ENCODE data around the gene DBF4B. TPM values are rescaled to one million over a fixed set of nuclear protein-coding genes. Genes with fewer than 3 reads are reported as not detected.

The DBF4B gene
- 22.2 to 25.4 TPM (median 23.0 TPM) in 5 replicates for total RNA-seq (2022; extraction: Qiagen RNA extraction)

GRCh38 chr17:44708401-44709263 lies at the start of gene DBF4B:
Gene DBF4B (plus strand): TSS chr17:44708665. CDS start chr17:44708821, 156 bp downstream.

GRCh38 chr17:44689477-44690217 lies 18.8 kb upstream of the DBF4B start, which contains the start of gene CCDC43:
Gene CCDC43 (minus strand): TSS chr17:44689776. CDS start chr17:44689753, 23 bp downstream.

DNA sequence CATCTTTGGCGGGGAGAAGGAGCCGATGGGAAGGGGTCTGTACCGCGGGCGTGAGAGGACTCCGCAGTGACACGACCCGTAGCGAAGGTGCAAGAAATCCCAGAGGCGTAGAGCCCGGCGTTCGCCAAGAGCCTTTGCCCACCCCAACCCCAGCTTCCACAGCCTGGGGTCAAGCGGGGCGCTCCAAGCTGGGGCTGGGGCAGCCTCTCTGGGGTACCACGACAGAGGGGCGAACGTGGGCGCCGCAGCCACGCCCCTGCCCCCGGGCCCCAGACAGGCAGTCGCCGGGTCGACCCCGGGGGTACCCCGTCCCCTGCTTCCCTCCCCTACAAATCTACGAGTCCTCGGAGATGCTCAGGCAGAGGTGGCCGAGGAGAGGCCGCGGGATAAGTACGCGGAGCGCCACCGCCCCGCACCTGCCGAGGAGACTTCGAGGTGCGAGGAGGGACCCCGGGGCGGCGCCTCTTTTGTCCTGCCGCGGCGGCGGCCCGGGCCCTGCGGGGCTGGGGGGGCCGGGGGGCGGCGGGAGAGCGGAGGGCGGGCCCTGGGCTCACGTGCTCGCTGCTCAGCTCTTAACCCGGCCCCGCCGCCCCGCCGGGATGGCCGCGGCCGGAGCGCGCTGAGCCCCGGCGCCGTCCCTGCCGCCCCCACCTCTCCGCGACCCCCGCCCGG lies 50.1 kb downstream of the DBF4B start, which contains the start of gene ADAM11:
TSS of gene ADAM11 (plus strand) at position 575 of the 672 bp plus-strand sequence. CDS start 212 bp downstream, outside the sequence.

Other genes starting within 250 kb of the DBF4B start
- gene GPATCH8, start 205.3 kb upstream of the DBF4B start, total RNA-seq (2022; extraction: Qiagen RNA extraction), result 16.8 to 25.1 TPM (median 20.3 TPM) in 5 replicates
- gene FZD2, start 151.2 kb upstream of the DBF4B start, total RNA-seq (2022; extraction: Qiagen RNA extraction), result 23.6 to 37.5 TPM (median 34.8 TPM) in 5 replicates
- 1.5 to 3.3 TPM (median 2.5 TPM) in 5 replicates for gene MEIOC, start 52.2 kb upstream of the DBF4B start, total RNA-seq (2022; extraction: Qiagen RNA extraction)
- gene CCDC43, start 18.9 kb upstream of the DBF4B start, total RNA-seq (2022; extraction: Qiagen RNA extraction), result 23.5 to 38.0 TPM (median 26.7 TPM) in 5 replicates
- 1.8 to 2.6 TPM (median 1.9 TPM) in 5 replicates for gene ADAM11, start 50.3 kb downstream of the DBF4B start, total RNA-seq (2022; extraction: Qiagen RNA extraction)
- 23.1 to 30.1 TPM (median 26.1 TPM) in 5 replicates for gene GJC1, start 121.6 kb downstream of the DBF4B start, total RNA-seq (2022; extraction: Qiagen RNA extraction)
- not detected in 5 replicates for gene HIGD1B, start 139.2 kb downstream of the DBF4B start, total RNA-seq (2022; extraction: Qiagen RNA extraction)
- 127 to 175 TPM (median 138 TPM) in 5 replicates for gene EFTUD2, start 190.8 kb downstream of the DBF4B start, total RNA-seq (2022; extraction: Qiagen RNA extraction)
- gene GFAP, start 206.8 kb downstream of the DBF4B start, total RNA-seq (2022; extraction: Qiagen RNA extraction), result 0.36 to 0.66 TPM (median 0.57 TPM) in 5 replicates
- 30.5 to 38.1 TPM (median 36.8 TPM) in 5 replicates for gene KIF18B, start 239.1 kb downstream of the DBF4B start, total RNA-seq (2022; extraction: Qiagen RNA extraction)